K562 (cell line): ENCODE results near the gene ANO8. TPM values are rescaled to one million over a fixed set of nuclear protein-coding genes. Genes with fewer than 3 reads are reported as not detected.

Source experiments
- ATF1 ChIP-seq, 2 experiments: fragments of 450-650 bp in 1 of 2; IDR thresholded peaks; 2 replicates each; pipeline ENCODE4 v1.6.1; 2016; ENCODE audit warnings: missing compliant biosample characterization in 1 of 2, missing genetic modification characterization in 1 of 2
- BHLHE40 ChIP-seq: IDR thresholded peaks from 2 replicates; pipeline ENCODE4 v1.6.1; 2011; ENCODE audit warnings: low read length, improper control_type of control experiment
- DIDO1 ChIP-seq: fragments of 450-650 bp; IDR thresholded peaks from 2 replicates; pipeline ENCODE4 v1.6.1; 2016; ENCODE audit warnings: low read depth, missing biosample characterization, missing genetic modification characterization
- EP300 ChIP-seq: IDR thresholded peaks from 2 replicates; pipeline ENCODE4 v1.6.1; 2012; ENCODE audit warnings: low read length, improper control_type of control experiment
- GTF2A2 ChIP-seq: IDR thresholded peaks from 2 replicates; pipeline ENCODE4 v1.6.1; 2016; ENCODE audit warnings: mild to moderate bottlenecking, missing genetic modification characterization, missing compliant biosample characterization
- HCFC1 ChIP-seq: IDR thresholded peaks from 2 replicates; pipeline ENCODE4 v1.6.1; 2012; ENCODE audit warnings: low read depth, low read length, improper control_type of control experiment
- KDM1A ChIP-seq, 2 experiments: fragments of 450-650 bp; IDR thresholded peaks; 2 replicates each; pipeline ENCODE4 v1.6.1; 2016; ENCODE audit warnings: mild to moderate bottlenecking in 2 of 2
- KLF16 ChIP-seq: IDR thresholded peaks from 2 replicates; pipeline ENCODE4 v1.6.1; 2016; ENCODE audit warnings: antibody characterized with exemption
- MYBL2 ChIP-seq, 2 experiments: fragments of 450-650 bp in 1 of 2; sonication (generic) in 1 of 2; formaldehyde crosslinking in 1 of 2; IDR thresholded peaks; 2 replicates each; pipeline versions ENCODE4 v1.6.1 to v1.8.1; 2017 to 2022; ENCODE audit warnings: borderline replicate concordance in 1 of 2, inconsistent platforms in 1 of 2, low read depth in 1 of 2, mild to moderate bottlenecking in 1 of 2, missing genetic modification reagents in 1 of 2, moderate library complexity in 1 of 2
- PML ChIP-seq: IDR thresholded peaks from 2 replicates; pipeline ENCODE4 v1.6.1; 2012; ENCODE audit warnings: low read length, inconsistent platforms
- PRPF4 ChIP-seq: fragments of 200-400 bp; formaldehyde crosslinking; IDR thresholded peaks from one replicate; pipeline ENCODE4 v1.6.1; 2017; ENCODE audit warnings: low read length, low read depth, mild to moderate bottlenecking; ENCODE audit not compliant: insufficient read depth, poor library complexity, severe bottlenecking
- SIN3A ChIP-seq, 2 experiments: fragments of 150-350 bp in 1 of 2; IDR thresholded peaks; 2 replicates each; pipeline ENCODE4 v1.6.1; 2011 to 2016; ENCODE audit warnings: borderline replicate concordance in 2 of 2, low read depth in 2 of 2, low read length in 2 of 2, mild to moderate bottlenecking in 2 of 2, moderate library complexity in 2 of 2; ENCODE audit not compliant: control insufficient read depth in 1 of 2
- TFAM ChIP-seq: fragments of 250-450 bp; sonication (Bioruptor Pico); conservative IDR thresholded peaks from 2 replicates; pipeline ENCODE4 v1.5.0; 2021; ENCODE audit warnings: mild to moderate bottlenecking, moderate library complexity
- TRIM24 ChIP-seq, 2 experiments: fragments of 450-650 bp; IDR thresholded peaks; 2 replicates each; pipeline ENCODE4 v1.6.1; 2016
- TSC22D4 ChIP-seq: fragments of 450-650 bp; IDR thresholded peaks from 2 replicates; pipeline ENCODE4 v1.6.1; 2016; ENCODE audit warnings: missing genetic modification characterization, missing biosample characterization, control low read depth
- ZBTB9 ChIP-seq: fragments of 450-650 bp; formaldehyde crosslinking; IDR thresholded peaks from 2 replicates; pipeline ENCODE4 v1.4.0; 2020; ENCODE audit warnings: mild to moderate bottlenecking, moderate library complexity
- ZFP36 ChIP-seq: fragments of 150-350 bp; IDR thresholded peaks from 2 replicates; pipeline ENCODE4 v1.6.1; 2018; ENCODE audit warnings: low read length, low read depth; ENCODE audit not compliant: partially characterized antibody
- ZNF174 ChIP-seq: fragments of 250-450 bp; sonication (Bioruptor Pico); IDR thresholded peaks from 2 replicates; pipeline ENCODE4 v1.4.0; 2020; ENCODE audit warnings: mild to moderate bottlenecking
- ZNF407 ChIP-seq: fragments of 450-650 bp; IDR thresholded peaks from 2 replicates; pipeline ENCODE4 v1.6.1; 2016; ENCODE audit warnings: low read depth
- ZNF444 ChIP-seq: fragments of 250-450 bp; sonication (Bioruptor Pico); IDR thresholded peaks from 2 replicates; pipeline ENCODE4 v1.4.0; 2020; ENCODE audit warnings: mild to moderate bottlenecking, moderate library complexity
- ZNF77 ChIP-seq: fragments of 250-450 bp; sonication (Bioruptor Pico); IDR thresholded peaks from 2 replicates; pipeline ENCODE4 v1.5.0; 2020
- polyA plus RNA-seq, 8 experiments: library from polyadenylated mRNA; depleted of rRNA in 4 of 8; stranded (reverse) in 5 of 8; unstranded in 3 of 8; fragments of >200 nt; fragmentation: Nextera tagmentation in 2 of 8; fragmentation: Illumina TruSeq in 1 of 8; extraction: Ambion mirVana in 2 of 8; extraction: Trizol in 1 of 8; gene quantifications; 2 replicates each; pipeline versions ENCODE4 v1.2.1 to v1.2.3, GENCODE V29; 2011 to 2014; ENCODE audit warnings: inconsistent platforms in 1 of 8, missing spikeins in 1 of 8
- total RNA-seq, 7 experiments: library from RNA; depleted of rRNA in 6 of 7; stranded (reverse); fragments of >200 nt in 6 of 7; fragmentation: Illumina TruSeq in 2 of 7; extraction: Trizol in 2 of 7; gene quantifications; 2 replicates each; pipeline versions ENCODE4 v1.2.1 to v1.2.3, GENCODE V29; 2011 to 2021; ENCODE audit warnings: low replicate concordance in 1 of 7

The ANO8 gene
- total and polyA plus RNA-seq, 9 of the 15 experiments (the other 6 are each of a cell fraction or from before 2014, with no cell fraction given), result 0.07 to 7.6 (median 2.3) TPM; not detected in 1

DNA sequence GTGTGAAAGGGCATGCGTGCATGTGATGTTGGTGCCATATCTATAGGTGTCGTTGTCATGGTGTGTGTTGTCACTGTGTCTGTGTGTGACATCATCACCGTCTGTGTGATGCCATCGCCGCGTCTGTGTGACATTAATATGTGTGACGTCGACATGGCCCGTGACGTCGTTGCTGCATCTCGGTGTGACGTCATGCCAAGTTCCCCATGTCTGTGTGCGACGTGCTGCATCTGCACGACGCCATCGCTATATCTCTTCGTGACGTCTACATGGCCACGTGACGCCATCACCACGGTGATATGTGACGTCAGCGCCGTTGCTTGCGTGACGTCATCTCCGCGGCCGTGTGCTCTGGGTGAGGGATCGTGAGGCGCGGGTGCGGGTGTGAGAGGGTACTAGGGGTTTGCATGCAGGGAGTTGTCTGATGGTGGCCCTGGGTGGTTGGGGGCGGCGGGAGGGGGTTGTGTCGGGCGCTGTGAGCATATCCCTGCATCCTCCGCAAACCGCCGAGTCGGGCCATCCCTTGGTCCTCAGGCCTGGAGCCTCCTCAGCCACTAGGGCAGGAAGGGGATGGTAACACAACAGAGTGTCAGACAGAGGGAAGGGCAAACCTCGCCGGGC is 17.3 kb upstream of the ANO8 start (continued):
- no peak for TF ChIP-seq ZNF407
- 0 out of 2 replicates have a peak, but pooled peaks have one; percentile 19 for TF ChIP-seq BHLHE40
- TF ChIP-seq SIN3A (IDR thresholded peaks at IDR 0.05; ENCODE audit: borderline replicate concordance in 2 of 2, control insufficient read depth in 1 of 2, low read depth in 2 of 2, low read length in 2 of 2), result no peak
- TF ChIP-seq PRPF4, result no peak
- TF ChIP-seq ZFP36, result no peak
- no peak for TF ChIP-seq PML
- no peak for TF ChIP-seq ZNF77 (CRISPR knock-in tag)
- TF ChIP-seq MYBL2 (IDR thresholded peaks at IDR 0.05; ENCODE audit: low read depth), result no peak
- no peak for TF ChIP-seq MYBL2 (CRISPR knock-in tag; IDR thresholded peaks at IDR 0.05; ENCODE audit: borderline replicate concordance)
- no peak for TF ChIP-seq KLF16
- TF ChIP-seq GTF2A2 (tag), result no peak
- no peak for TF ChIP-seq EP300
- no peak for TF ChIP-seq HCFC1
- peak; percentile 54 to 77; a peak in 3 of 4 replicates for TF ChIP-seq KDM1A (IDR thresholded peaks at IDR 0.05)
- TF ChIP-seq ZNF444 (CRISPR knock-in tag), result no peak
- TF ChIP-seq ZNF174 (CRISPR knock-in tag), result no peak
- peak; percentile 11; the same call in 1 of the 2 replicates for TF ChIP-seq DIDO1 (tag)
- no peak for TF ChIP-seq TSC22D4
- TF ChIP-seq TFAM (CRISPR knock-in tag), result no peak
- TF ChIP-seq TRIM24 (IDR thresholded peaks at IDR 0.05), result peak in 1 of 2 experiments; percentile 54; a peak in 2 of 4 replicates
- no peak for TF ChIP-seq ZBTB9
- TF ChIP-seq ATF1 (CRISPR knock-in tag; IDR thresholded peaks at IDR 0.05), result peak; percentile 88
- TF ChIP-seq ATF1 (tag; IDR thresholded peaks at IDR 0.05), result peak; percentile 100
